Neutrophil (primary cell): ENCODE results near the gene C1orf87.

Source experiments
- H3K27ac ChIP-seq: fragments of 200-600 bp; sonication (generic); 2 replicates; pipeline ENCODE4 v1.5.1; 2016; ENCODE audit warnings: mild to moderate bottlenecking, moderate library complexity
- H3K27me3 ChIP-seq: fragments of 200-600 bp; sonication (generic); 2 replicates; pipeline ENCODE4 v1.6.0; 2016; ENCODE audit warnings: mild to moderate bottlenecking
- H3K36me3 ChIP-seq: fragments of 200-600 bp; sonication (generic); 2 replicates; pipeline ENCODE4 v1.5.1; 2017
- H3K4me1 ChIP-seq, 2 experiments: fragments of 200-600 bp in 1 of 2; sonication (generic) in 1 of 2; 1 replicate in 1 of 2; 2 replicates in 1 of 2; pipeline versions ENCODE4 v1.5.1 to v1.6.1; 2013 to 2016; ENCODE audit warnings: low read depth in 1 of 2, low read length in 1 of 2, mild to moderate bottlenecking in 1 of 2, moderate library complexity in 1 of 2; ENCODE audit not compliant: control insufficient read depth in 1 of 2, insufficient read depth in 1 of 2
- H3K4me3 ChIP-seq, 2 experiments: fragments of 200-600 bp in 1 of 2; sonication (generic) in 1 of 2; 1 replicate in 1 of 2; 2 replicates in 1 of 2; pipeline ENCODE4 v1.5.1; 2013 to 2016; ENCODE audit warnings: low read depth in 1 of 2, low read length in 1 of 2, mild to moderate bottlenecking in 1 of 2, moderate library complexity in 1 of 2
- H3K9me3 ChIP-seq: fragments of 200-600 bp; sonication (generic); 2 replicates; pipeline ENCODE4 v1.5.1; 2016
- TF ChIP-seq, protein P1 (sequence below): fragments of 200-600 bp; sonication (generic); IDR thresholded peaks from 2 replicates; pipeline ENCODE4 v1.5.1; 2016; ENCODE audit warnings: antibody characterized with exemption

C1orf87 gene

DNA sequence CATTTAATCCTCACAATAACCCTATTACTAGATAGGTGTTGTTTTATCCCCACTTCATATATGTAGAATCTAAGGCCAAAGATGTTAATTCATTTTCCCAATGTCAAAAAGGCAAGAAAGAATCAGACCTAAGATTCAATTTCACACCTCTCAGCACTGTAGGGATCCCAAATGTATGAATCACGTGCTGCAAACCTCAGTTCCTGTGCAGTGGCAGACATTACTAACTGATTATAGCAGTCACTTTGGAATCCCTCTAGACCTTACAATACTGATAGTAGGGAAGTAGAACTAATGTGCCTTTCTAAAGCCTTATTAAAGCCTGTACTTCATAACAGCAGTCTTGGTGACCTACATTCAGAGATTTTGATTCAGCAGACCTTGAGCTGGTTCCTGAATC, 2.3 kb downstream of the C1orf87 start:
- no peaks in the 10 kb centered on the region for H3K9me3 ChIP-seq
- TF ChIP-seq, protein P1, sequence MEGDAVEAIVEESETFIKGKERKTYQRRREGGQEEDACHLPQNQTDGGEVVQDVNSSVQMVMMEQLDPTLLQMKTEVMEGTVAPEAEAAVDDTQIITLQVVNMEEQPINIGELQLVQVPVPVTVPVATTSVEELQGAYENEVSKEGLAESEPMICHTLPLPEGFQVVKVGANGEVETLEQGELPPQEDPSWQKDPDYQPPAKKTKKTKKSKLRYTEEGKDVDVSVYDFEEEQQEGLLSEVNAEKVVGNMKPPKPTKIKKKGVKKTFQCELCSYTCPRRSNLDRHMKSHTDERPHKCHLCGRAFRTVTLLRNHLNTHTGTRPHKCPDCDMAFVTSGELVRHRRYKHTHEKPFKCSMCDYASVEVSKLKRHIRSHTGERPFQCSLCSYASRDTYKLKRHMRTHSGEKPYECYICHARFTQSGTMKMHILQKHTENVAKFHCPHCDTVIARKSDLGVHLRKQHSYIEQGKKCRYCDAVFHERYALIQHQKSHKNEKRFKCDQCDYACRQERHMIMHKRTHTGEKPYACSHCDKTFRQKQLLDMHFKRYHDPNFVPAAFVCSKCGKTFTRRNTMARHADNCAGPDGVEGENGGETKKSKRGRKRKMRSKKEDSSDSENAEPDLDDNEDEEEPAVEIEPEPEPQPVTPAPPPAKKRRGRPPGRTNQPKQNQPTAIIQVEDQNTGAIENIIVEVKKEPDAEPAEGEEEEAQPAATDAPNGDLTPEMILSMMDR = no peak
- no peak overlapping the region for H3K27ac ChIP-seq
- no peaks in the 10 kb centered on the region for H3K4me1 ChIP-seq
- H3K4me3 ChIP-seq = no peak overlapping the region
- H3K27me3 ChIP-seq = peaks cover 51% of the 10 kb centered on the region
- no peaks in the 10 kb centered on the region for H3K36me3 ChIP-seq

DNA sequence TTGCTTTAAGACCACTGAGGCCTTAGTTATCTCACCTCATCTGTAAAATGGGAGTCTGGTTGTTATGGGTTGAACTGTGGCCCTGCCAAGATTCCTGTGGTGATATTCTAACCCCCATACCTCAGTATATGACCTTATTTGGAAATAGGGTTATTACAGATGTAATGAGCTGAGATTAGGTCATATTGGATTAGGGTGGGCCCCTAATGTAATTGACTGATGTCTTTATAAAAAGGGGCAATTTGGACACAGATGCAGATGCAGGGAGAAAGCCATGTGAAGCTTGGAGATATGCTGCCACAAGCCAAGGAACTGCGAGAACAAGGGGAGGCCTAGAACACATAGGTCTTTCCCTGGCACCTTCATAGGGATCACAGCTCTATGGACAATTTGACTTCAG, 3.9 kb downstream of the C1orf87 start:
- H3K27me3 ChIP-seq = peaks cover 37% of the 10 kb centered on the region
- H3K27ac ChIP-seq = no peak overlapping the region
- no peaks in the 10 kb centered on the region for H3K36me3 ChIP-seq
- no peak overlapping the region for H3K4me3 ChIP-seq
- TF ChIP-seq, protein P1 = no peak
- H3K9me3 ChIP-seq = no peaks in the 10 kb centered on the region
- H3K4me1 ChIP-seq = no peaks in the 10 kb centered on the region

DNA sequence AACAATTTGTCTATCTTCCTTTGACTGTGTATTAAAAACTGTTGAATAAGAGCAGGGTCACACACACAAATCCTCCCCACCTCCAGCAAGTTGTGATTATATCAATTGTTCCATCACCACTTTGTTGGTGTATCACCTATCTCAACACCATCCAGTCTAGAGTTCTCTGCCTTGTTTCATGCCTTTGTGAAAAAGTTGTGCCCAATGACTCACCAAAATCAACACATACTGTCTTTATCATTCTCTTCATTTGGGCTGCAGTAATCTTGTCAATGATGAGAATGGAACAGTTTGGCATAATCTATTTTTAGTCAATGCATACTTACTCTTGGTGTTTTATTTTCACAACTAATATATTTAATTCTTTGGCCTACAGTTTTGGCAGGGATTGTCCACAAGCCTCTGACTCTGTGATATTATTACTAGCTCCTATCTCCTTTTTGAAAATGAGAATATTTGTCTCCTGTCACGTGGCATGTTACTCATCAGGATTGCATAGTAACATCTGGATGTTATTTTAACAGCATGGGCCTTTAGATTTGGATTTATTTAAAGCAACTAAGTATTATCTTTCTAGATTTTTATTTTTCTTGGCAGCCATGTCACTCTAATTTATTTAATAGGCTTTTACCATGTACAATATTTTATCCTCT, 5.1 kb downstream of the C1orf87 start:
- no peaks in the 10 kb centered on the region for H3K4me1 ChIP-seq
- TF ChIP-seq, protein P1 = no peak
- no peaks in the 10 kb centered on the region for H3K36me3 ChIP-seq
- no peak overlapping the region for H3K4me3 ChIP-seq
- H3K27ac ChIP-seq = no peak overlapping the region
- H3K27me3 ChIP-seq = peaks cover 25% of the 10 kb centered on the region
- no peaks in the 10 kb centered on the region for H3K9me3 ChIP-seq

DNA sequence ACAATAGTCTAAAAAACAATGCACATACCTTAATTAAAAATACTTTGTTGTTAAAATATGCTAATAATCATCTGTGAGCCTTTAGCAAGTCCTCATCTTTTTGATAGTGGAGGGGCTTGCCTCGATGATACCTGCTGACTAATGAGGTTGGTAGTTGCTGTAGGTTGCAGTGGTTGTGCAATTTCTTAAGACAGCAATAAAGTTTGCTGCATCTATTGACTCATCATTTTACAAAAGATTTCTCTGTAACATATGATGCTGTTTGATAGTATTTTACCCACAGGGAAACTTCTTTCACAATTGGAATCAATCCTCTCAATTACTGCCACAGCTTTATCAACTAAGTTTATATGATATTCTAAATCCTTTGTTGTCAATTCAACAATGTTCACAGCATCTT, 7.6 kb downstream of the C1orf87 start:
- TF ChIP-seq, protein P1 = no peak
- H3K4me3 ChIP-seq = no peak overlapping the region
- no peaks in the 10 kb centered on the region for H3K4me1 ChIP-seq
- H3K27me3 ChIP-seq = no peaks in the 10 kb centered on the region
- H3K36me3 ChIP-seq = no peaks in the 10 kb centered on the region
- no peak overlapping the region for H3K27ac ChIP-seq
- H3K9me3 ChIP-seq = no peaks in the 10 kb centered on the region

DNA sequence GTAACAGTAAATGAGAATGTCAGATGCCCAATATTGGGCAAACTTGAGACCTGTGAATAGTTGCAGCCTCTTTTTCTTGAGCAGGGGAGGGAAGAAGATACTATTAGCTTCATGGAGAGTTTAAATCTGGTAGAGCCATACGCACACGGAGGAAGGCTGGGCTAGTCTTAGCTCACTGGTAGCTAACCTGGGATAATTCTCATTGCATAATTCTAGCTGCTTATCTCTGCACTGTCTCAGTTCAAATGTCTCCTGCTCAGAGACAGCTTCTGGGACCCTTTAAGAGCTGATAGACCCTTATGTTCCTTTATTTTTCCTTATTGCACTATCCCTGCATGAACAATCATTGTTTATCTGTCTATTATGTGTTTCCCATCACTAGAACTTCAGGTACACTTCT, 8.4 kb downstream of the C1orf87 start:
- no peaks in the 10 kb centered on the region for H3K27me3 ChIP-seq
- H3K4me3 ChIP-seq = no peak overlapping the region
- no peaks in the 10 kb centered on the region for H3K4me1 ChIP-seq
- TF ChIP-seq, protein P1 = no peak
- no peak overlapping the region for H3K27ac ChIP-seq
- no peaks in the 10 kb centered on the region for H3K9me3 ChIP-seq
- no peaks in the 10 kb centered on the region for H3K36me3 ChIP-seq
